NCI-H1694 (cell line): ENCODE data around the gene ZCCHC14.

Experiments used
- DNase-seq: peaks from one replicate; lab custom pipeline; 2025; lab: John Stamatoyannopoulos, UW

Gene ZCCHC14

DNA sequence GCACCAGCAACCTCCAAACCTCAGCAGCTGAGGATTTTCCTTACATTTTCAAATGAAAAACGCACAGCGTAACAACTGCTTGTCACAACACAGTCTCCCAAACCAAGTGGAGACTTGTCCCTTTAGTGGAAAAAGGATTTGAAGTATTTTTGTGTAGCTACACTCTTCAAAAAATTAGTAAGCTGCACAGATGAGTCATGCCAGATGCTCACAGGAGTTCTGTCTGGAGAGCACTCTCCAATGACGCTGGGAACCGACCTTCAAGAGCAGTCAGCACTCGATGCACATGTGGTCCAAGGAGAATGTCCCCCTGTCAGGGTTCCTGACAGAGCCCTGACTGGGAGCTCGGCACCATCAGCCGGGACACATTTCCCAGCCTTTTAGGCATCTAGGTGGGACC, 60.9 kb downstream of the ZCCHC14 start:
- DNase-seq: peak; percentile 60

GRCh38 chr16:87426423-87427215, 66.2 kb downstream of the ZCCHC14 start:
- no peak for DNase-seq

- DNase-seq: no peak
Observed at GRCh38 chr16:87425941-87426340, 66.9 kb downstream of the ZCCHC14 start.

GRCh38 chr16:87424266-87424665, 68.6 kb downstream of the ZCCHC14 start:
- no peak for DNase-seq

DNA sequence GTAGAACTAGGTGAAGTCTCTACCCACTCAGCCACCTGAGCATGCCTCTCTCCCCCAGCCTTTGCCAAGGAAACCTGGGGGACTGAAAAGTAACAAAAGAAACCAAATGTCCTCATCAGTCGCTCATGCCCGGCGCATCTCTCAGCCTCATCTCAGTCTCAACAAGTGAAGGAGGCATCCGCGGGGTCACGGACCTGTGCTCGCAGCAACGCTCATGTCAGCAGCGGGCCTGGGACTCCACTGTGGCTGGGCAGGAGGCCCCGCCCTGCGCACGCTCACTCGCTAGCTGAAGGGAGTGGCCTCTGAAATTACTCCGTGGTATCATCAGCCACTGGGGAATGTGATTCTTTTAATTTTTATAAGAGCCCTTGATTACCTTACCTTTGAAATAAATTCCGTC, 69.4 kb downstream of the ZCCHC14 start:
- DNase-seq: no peak

DNA sequence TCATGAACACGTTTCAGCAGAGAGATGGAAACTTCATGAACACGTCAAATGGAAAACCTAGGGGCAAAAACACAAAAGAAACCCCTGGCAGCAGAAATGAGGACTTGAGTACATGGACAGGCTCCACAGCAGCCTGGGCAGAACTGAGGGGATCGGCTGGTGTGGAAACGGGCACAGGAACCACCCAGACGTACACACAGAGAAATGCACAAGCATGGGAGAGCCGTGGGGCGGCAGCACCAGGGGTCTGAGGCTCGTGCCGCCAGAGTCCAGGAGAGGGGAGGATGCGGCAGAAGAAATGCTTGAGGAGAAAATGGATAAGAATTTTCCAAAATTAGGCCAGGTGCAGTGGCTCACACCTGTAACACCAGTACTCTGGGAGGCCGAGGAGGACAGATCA, 70.7 kb downstream of the ZCCHC14 start:
- DNase-seq: no peak

- no peak for DNase-seq
Observed at GRCh38 chr16:87421003-87421912, 71.6 kb downstream of the ZCCHC14 start.

GRCh38 chr16:87420026-87421002, 72.5 kb downstream of the ZCCHC14 start:
- no peak for DNase-seq

GRCh38 chr16:87418644-87419043, 74.2 kb downstream of the ZCCHC14 start:
- no peak for DNase-seq

GRCh38 chr16:87418216-87418615, 74.6 kb downstream of the ZCCHC14 start:
- no peak for DNase-seq

DNA sequence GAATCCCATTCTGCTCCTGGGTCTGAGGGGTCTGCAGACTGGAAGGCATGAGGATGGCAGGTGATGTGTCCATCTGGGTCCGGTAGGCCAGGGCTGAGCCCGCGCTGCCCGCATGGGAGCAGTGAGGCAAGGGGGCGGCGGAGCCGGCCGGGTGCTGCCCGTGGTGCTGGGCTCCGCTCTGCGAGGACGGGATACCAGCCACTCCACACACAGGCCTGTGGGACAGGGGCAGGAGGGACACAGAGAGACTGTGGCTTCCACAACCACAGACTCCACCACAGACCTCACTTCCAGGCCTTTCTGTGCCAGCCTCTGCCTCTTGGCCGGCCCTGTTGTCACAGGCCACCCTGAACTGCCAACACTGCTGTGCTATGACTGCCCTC, 75.3 kb downstream of the ZCCHC14 start:
- no peak for DNase-seq

GRCh38 chr16:87416826-87417527, 75.8 kb downstream of the ZCCHC14 start:
- no peak for DNase-seq

- DNase-seq: no peak
Observed at GRCh38 chr16:87415441-87415840, 77.4 kb downstream of the ZCCHC14 start.

GRCh38 chr16:87414251-87414680, 78.6 kb downstream of the ZCCHC14 start:
- DNase-seq: no peak

DNA sequence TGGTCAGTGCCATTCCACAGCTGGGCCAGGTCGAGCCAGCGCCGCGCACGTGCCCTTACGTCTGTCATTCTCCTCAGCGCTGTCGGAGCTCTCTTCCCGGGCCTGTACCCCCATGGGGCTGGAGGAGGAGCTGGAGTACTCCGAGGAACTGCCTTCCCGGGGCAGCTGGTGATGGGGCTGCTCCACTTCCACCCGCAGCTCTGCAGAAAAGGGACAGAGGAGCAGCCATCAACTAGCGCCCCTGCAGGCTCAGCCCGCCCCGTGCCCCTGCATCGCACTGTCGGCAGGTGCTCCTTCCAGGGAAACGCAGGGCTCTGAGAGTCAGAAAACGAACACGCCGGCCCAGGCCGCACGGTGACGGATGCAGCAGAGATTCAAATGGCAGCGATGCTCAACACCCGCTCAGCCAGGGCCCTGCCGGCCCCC, 79.8 kb downstream of the ZCCHC14 start:
- no peak for DNase-seq

- no peak for DNase-seq
Observed at GRCh38 chr16:87412371-87412995, 80.3 kb downstream of the ZCCHC14 start.

DNA sequence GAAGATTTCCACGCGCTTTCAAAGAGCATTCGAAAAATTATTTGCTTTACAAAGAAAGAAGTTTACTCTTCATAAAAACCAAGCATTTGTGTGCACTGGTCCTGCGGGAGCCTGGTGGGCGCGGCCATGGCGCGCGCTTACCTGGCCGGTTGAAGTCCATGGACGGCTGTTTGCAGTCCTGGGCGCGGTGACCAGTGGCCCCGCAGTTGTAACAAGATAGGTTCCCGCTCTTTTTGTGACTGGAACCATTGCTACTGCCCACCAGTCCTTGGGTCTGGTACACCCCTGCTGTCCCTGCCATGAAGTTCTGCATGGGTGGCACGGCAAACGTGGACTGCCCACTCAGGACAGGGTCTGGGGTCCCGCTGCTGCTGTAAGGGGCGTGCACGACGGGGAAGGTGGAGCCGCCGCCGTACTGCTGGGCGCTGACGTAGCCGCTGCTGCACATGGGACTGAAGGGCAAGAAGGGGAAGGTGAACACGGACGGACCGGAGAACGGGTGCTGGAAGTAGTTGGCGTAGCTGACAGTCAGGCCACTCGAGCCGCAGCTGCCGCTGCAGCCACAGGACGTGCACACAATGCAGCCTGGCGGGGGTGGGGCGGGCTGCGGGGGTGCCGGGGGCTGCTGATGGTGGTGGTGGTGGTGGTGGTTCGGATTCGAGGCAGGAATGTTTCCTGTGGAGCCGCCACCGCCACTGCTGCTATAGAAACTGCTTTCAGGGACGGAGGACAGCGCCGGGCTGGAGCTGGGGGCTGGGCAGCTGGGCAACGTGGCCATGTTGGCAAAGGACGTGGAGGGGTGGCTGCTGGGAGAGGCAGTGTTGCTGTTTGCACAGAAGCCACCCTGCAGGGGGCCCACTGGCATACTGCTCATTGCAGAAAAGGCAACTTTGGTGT, 81.2 kb downstream of the ZCCHC14 start:
- no peak for DNase-seq

- DNase-seq: no peak
Observed at GRCh38 chr16:87410968-87411367, 81.9 kb downstream of the ZCCHC14 start.

DNA sequence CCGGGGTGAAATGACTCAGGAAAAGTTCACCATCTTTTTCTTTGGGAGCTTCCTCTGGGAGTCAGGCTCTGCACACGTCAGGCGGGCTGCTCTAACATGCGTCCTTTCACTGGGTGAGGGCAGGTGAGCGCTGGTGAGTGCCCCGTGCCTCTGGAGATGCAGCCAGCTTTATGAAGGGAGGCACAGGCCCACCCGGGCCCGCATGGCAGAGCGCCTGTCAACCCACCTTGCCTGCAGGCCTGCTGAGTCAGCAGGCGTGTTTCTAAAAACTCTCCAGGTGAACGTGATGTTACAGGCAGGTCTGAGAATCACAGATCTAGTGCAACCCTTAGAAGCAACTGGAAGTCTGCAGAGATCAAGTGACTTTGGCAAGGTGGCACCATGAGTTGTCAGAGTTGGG, 82.3 kb downstream of the ZCCHC14 start:
- no peak for DNase-seq

- no peak for DNase-seq
Observed at GRCh38 chr16:87409781-87410180, 83.0 kb downstream of the ZCCHC14 start.
